Urinary bladder (tissue), 4 donors: Measurements from ENCODE around the gene GPC4. TPM values are rescaled to one million over a fixed set of nuclear protein-coding genes. Genes with fewer than 3 reads are reported as not detected.

Experiments used
- DNase-seq: peaks from one replicate; pipeline ENCODE4 v3.0.0-alpha.2; 2015; ENCODE audit errors: extremely low spot score
- H3K27ac ChIP-seq: one replicate; pipeline ENCODE4 v1.5.1; 2013; ENCODE audit warnings: low read depth, mild to moderate bottlenecking, moderate library complexity
- H3K36me3 ChIP-seq: one replicate; pipeline ENCODE4 v1.6.1; 2013; ENCODE audit warnings: mild to moderate bottlenecking, moderate library complexity; ENCODE audit not compliant: insufficient read depth
- H3K4me1 ChIP-seq: one replicate; pipeline ENCODE4 v1.6.1; 2013; ENCODE audit warnings: mild to moderate bottlenecking, moderate library complexity; ENCODE audit not compliant: insufficient read depth
- H3K4me3 ChIP-seq: one replicate; pipeline ENCODE4 v1.5.1; 2013; ENCODE audit warnings: low read depth, low read length
- WGBS: extraction: QIAGEN DNeasy Blood & Tissue Kit; methylation state at CpG from one replicate; pipeline ENCODE4 v1.1.7; 2013; 5-methylcytosine and 5-hydroxymethylcytosine counted together
- polyA plus RNA-seq: library from polyadenylated mRNA; stranded (reverse); fragments of 200-250 nt; gene quantifications from one replicate; pipeline ENCODE4 v1.2.3, GENCODE V29; 2013
- total RNA-seq: library from RNA; depleted of rRNA; stranded (reverse); fragments of >200 nt; gene quantifications from one replicate; pipeline ENCODE4 v1.2.3, GENCODE V29; 2014
- donor health status: healthy with polysubstance abuse.
- donor health status: healthy.

Gene GPC4
- total RNA-seq = 16.9 TPM
- polyA plus RNA-seq = 18.3 TPM

- no peak within 1 kb of the TSS for H3K27ac ChIP-seq
- H3K4me1 ChIP-seq = no peaks in the 10 kb centered on the region
- under 1% methylated on average over 77 of the region's 90 CpGs for WGBS
- H3K36me3 ChIP-seq = no peaks in the 10 kb centered on the region
- peak within 1 kb of the TSS; percentile 39 for H3K4me3 ChIP-seq
- no peak for DNase-seq
Measured at GRCh38 chrX:133415276-133416105, at the start of gene GPC4. GPC4 (minus strand) TSS chrX:133415489; CDS start chrX:133414965, 524 bp downstream.

DNA sequence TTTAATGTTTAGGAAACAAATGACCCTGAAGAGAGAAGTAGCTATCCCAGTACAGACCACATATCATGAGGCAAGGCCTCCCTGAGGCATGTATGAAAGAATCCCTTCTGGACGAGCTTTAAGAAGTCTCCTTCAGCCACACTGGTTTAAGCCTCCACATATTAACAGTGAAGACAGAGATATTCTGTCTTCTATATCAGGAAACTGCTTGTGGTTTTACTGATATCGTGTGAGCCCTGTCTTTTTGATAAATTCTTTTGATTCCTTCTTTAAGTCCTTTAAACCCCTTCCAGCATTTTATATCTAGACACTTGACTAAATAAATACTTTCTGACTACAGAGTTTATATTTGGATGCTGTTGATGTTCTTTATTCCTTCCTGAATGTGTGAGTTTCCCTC lies 45.9 kb upstream of the GPC4 start:
- DNase-seq = no peak
- WGBS = 35% methylated on average over 2 of the region's 2 CpGs

GRCh38 chrX:133454924-133455323 lies 39.6 kb upstream of the GPC4 start:
- no peak for DNase-seq
- Histone ChIP-seq H3K27ac (no peak overlapping the region), H3K36me3 (no peaks in the 10 kb centered on the region), H3K4me3 (no peak overlapping the region), H3K4me1 (no peaks in the 10 kb centered on the region)
- WGBS = 81% methylated on average over 5 of the region's 5 CpGs

More for the DNA sequence above, 45.9 kb upstream of the GPC4 start:
- no peaks in the 10 kb centered on the region for H3K36me3 ChIP-seq
- no peaks in the 10 kb centered on the region for H3K4me1 ChIP-seq
- no peak overlapping the region for H3K4me3 ChIP-seq
- H3K27ac ChIP-seq = no peak overlapping the region

DNA sequence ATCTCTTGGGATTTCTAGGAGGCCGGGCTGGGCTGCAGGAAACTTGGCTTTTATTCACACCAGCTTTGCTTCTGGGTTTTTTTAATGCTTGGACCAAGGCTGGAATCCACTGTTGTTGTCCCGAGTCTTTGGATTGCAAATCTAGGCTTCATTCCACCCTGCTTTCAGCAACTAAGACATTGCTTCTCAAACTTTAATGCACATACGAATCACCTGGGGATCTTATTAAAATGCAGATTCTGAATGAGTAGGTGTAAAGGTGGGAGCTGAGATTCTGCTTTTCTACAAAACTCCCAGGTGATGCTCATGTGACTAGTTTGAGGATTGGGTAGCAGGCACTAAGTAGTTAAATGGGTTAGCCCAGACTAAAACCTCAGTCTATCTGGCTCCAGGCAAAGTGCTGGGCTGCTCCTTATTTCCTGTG lies 39.2 kb upstream of the GPC4 start:
- H3K4me3 ChIP-seq = no peak overlapping the region
- no peak for DNase-seq
- H3K4me1 ChIP-seq = no peaks in the 10 kb centered on the region
- WGBS = 40% methylated on average over 3 of the region's 3 CpGs
- H3K36me3 ChIP-seq = no peaks in the 10 kb centered on the region
- H3K27ac ChIP-seq = no peak overlapping the region

DNA sequence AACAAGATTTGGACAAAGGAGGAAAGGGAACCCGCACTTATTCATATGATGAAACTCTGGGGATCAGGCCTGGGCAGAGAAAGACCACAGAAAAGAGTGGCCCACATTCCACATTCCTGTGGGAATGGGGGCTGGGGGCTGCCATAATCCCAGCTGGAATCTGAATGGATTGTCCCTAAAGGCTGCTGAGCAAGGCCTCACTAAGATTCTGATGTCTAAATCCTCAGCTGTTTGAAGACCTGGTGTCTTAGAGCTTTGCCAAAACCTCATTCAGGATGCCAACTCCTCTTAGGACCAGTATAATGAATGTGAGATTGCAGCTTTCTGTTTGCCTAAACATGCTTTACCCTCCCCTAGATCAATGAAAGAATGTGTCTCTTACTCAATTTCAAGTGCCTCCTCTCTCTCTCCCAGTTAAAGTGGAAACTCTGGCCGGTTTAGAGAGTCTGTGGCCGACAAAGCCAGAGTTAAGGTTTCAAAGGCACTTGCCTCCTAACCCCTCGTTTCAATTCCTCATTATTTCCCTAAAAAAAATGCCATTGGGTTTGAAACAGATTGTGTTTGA lies 33.3 kb upstream of the GPC4 start:
- no peak for DNase-seq
- no peak overlapping the region for H3K4me3 ChIP-seq
- WGBS = 69% methylated on average over 4 of the region's 4 CpGs
- H3K4me1 ChIP-seq = no peaks in the 10 kb centered on the region
- H3K36me3 ChIP-seq = no peaks in the 10 kb centered on the region
- no peak overlapping the region for H3K27ac ChIP-seq

DNA sequence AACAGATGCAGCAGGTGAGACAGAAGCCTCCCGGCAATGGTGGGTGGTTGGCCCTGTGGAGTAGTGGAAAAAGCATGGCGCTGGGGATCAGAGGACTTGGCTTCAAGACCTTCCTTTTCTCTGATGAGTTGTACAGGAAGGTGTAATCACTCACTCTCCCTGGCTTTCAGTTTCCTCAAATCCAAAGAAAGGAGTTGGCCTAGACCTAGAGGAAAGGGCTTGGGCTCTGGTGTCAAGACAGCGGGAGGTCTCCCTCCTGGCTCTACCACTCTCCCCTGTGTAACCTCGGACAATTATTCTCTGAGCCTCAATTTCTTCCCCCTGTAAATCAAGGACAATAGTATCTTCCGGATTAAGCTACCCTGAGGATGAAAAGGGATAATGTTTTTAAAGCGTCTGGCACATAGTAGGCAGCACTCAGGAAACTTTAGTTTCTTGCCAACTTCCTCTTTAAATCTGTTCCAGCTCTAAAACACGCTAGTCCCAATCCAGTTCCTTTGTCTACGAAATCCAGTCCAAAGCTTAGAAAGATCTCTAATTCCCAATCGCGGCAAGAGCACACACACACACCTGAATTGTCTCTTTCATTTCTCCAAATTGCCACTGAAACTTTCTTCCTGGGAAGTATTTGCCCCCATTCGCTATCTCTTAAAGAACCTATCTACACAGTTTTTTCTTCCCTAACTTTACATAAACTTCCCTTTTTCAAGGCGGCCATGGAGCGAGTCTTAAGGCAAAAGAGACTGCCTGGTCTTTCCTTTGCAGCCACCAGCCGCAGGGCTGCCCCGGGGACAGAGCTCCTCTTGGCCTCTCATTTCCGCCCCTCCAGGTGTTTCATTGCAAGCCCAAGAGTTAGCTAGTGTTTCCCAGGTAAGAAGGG lies 29.9 kb upstream of the GPC4 start:
- WGBS = 23% methylated on average over 16 of the region's 16 CpGs
- peak overlapping the region; percentile 25 for H3K4me3 ChIP-seq
- H3K4me1 ChIP-seq = no peaks in the 10 kb centered on the region
- H3K27ac ChIP-seq = no peak overlapping the region
- no peak for DNase-seq
- no peaks in the 10 kb centered on the region for H3K36me3 ChIP-seq

- no peaks in the 10 kb centered on the region for H3K4me1 ChIP-seq
- WGBS = 70% methylated on average over 3 of the region's 3 CpGs
Measured at GRCh38 chrX:133444196-133444595, 28.9 kb upstream of the GPC4 start.

DNA sequence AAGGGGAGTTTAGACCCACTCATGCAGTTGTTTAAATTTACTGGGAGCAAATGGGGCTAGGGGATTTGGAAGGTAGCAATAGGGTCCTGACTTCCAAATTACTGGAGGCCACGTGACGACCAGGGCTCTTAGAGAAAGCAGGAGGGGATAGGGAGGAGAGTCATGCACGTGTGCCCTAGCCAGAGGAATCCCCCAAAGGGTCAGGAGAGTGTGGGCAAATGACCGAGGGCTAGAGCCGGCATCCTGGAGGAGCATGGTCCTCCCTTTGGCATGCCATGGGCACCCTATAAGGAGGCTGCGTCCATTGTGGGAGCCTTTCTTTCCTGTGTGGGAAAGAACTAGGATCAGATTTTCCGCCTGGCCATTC lies 25.5 kb upstream of the GPC4 start:
- Histone ChIP-seq H3K36me3 (no peaks in the 10 kb centered on the region), H3K4me3 (no peak overlapping the region), H3K4me1 (no peaks in the 10 kb centered on the region), H3K27ac (no peak overlapping the region)
- WGBS = 93% methylated on average over 7 of the region's 7 CpGs
- DNase-seq = no peak

More at GRCh38 chrX:133444196-133444595, 28.9 kb upstream of the GPC4 start:
- no peak for DNase-seq
- Histone ChIP-seq H3K4me3 (no peak overlapping the region), H3K27ac (no peak overlapping the region), H3K36me3 (no peaks in the 10 kb centered on the region)

GRCh38 chrX:133440081-133440796 lies 24.9 kb upstream of the GPC4 start:
- H3K27ac ChIP-seq = no peak overlapping the region
- 81% methylated on average over 11 of the region's 11 CpGs for WGBS
- no peaks in the 10 kb centered on the region for H3K4me1 ChIP-seq

GRCh38 chrX:133437766-133438165 lies 22.5 kb upstream of the GPC4 start:
- 88% methylated on average over 2 of the region's 2 CpGs for WGBS
- H3K27ac ChIP-seq = no peak overlapping the region

More at GRCh38 chrX:133440081-133440796, 24.9 kb upstream of the GPC4 start:
- Histone ChIP-seq H3K4me3 (no peak overlapping the region), H3K36me3 (no peaks in the 10 kb centered on the region)
- DNase-seq = no peak

GRCh38 chrX:133437356-133437755 lies 22.1 kb upstream of the GPC4 start:
- Histone ChIP-seq H3K27ac (no peak overlapping the region), H3K4me1 (no peaks in the 10 kb centered on the region), H3K4me3 (no peak overlapping the region), H3K36me3 (no peaks in the 10 kb centered on the region)
- DNase-seq = no peak
- WGBS = 71% methylated on average over 4 of the region's 4 CpGs

More at GRCh38 chrX:133437766-133438165, 22.5 kb upstream of the GPC4 start:
- H3K36me3 ChIP-seq = no peaks in the 10 kb centered on the region
- no peak overlapping the region for H3K4me3 ChIP-seq
- DNase-seq = no peak
- no peaks in the 10 kb centered on the region for H3K4me1 ChIP-seq

GRCh38 chrX:133435544-133436124 lies 20.3 kb upstream of the GPC4 start:
- WGBS = 93% methylated on average over 6 of the region's 6 CpGs
- Histone ChIP-seq H3K4me3 (no peak overlapping the region), H3K4me1 (no peaks in the 10 kb centered on the region), H3K27ac (no peak overlapping the region), H3K36me3 (no peaks in the 10 kb centered on the region)
- DNase-seq = no peak
